Karpas-422 (cell line): ENCODE measurements around the gene GOLGA8J. TPM values are rescaled to one million over a fixed set of nuclear protein-coding genes. Genes with fewer than 3 reads are reported as not detected.
"Not testable (repeated sequence)": the region's sequence is repeated elsewhere in the genome, so short reads cannot be mapped to it uniquely, and the experiment has no call there.

Experiments used
- DNase-seq: peaks from one replicate; pipeline ENCODE4 v3.0.0-alpha.2; 2015
- H2AFZ ChIP-seq: fragments of 200-600 bp; sonication (generic); 2 replicates; pipeline ENCODE4 v1.6.1; 2014; ENCODE audit warnings: antibody characterized with exemption, low read length, mixed read lengths
- H3K27ac ChIP-seq: fragments of 200-600 bp; sonication (generic); 2 replicates; pipeline ENCODE4 v1.5.1; 2014; ENCODE audit warnings: mild to moderate bottlenecking, low read length, moderate library complexity
- H3K27me3 ChIP-seq: fragments of 200-600 bp; sonication (generic); 2 replicates; pipeline ENCODE4 v1.6.1; 2014; ENCODE audit warnings: low read length, mixed read lengths
- H3K36me3 ChIP-seq: fragments of 200-600 bp; sonication (generic); 2 replicates; pipeline ENCODE4 v1.6.1; 2014; ENCODE audit warnings: low read length, mixed read lengths; ENCODE audit not compliant: insufficient read depth
- H3K4me1 ChIP-seq: fragments of 200-600 bp; sonication (generic); 2 replicates; pipeline ENCODE4 v1.6.1; 2014; ENCODE audit warnings: mild to moderate bottlenecking, low read length, mixed read lengths
- H3K4me2 ChIP-seq: fragments of 200-600 bp; sonication (generic); 2 replicates; pipeline ENCODE4 v1.6.1; 2014; ENCODE audit warnings: low read length, low read depth, mild to moderate bottlenecking; ENCODE audit not compliant: poor library complexity, severe bottlenecking
- H3K4me3 ChIP-seq: fragments of 200-600 bp; sonication (generic); 2 replicates; pipeline ENCODE4 v1.5.1; 2014; ENCODE audit warnings: mild to moderate bottlenecking, antibody characterized with exemption, low read length, mixed read lengths
- H3K79me2 ChIP-seq: fragments of 200-600 bp; sonication (generic); 2 replicates; pipeline ENCODE4 v1.6.1; 2014; ENCODE audit warnings: mild to moderate bottlenecking, low read length, mixed read lengths
- H3K9ac ChIP-seq: fragments of 200-600 bp; sonication (generic); 2 replicates; pipeline ENCODE4 v1.6.0; 2014; ENCODE audit warnings: low read length
- H3K9me2 ChIP-seq: fragments of 200-600 bp; sonication (generic), shearing (Covaris generic); replicated peaks from 2 replicates; pipeline ENCODE4 v1.6.0; 2014; ENCODE audit warnings: mild to moderate bottlenecking, low read length, moderate library complexity; ENCODE audit not compliant: insufficient read depth
- H3K9me3 ChIP-seq: fragments of 300-700, 200-600 bp; sonication (generic); 2 replicates; pipeline ENCODE4 v1.6.1; 2014; ENCODE audit warnings: low read length, mixed read lengths
- H4K20me1 ChIP-seq: fragments of 200-600 bp; sonication (generic); 2 replicates; pipeline ENCODE4 v1.6.1; 2014; ENCODE audit warnings: mild to moderate bottlenecking, antibody characterized with exemption, low read length, low read depth; ENCODE audit not compliant: insufficient read depth
- total RNA-seq: library from RNA; depleted of rRNA; stranded (reverse); fragments of >200 nt; shearing (Covaris generic); gene quantifications from 2 replicates; pipeline ENCODE4 v1.2.3, GENCODE V29; 2014; ENCODE audit warnings: low replicate concordance; rRNA removed

The GOLGA8J gene, protein sequence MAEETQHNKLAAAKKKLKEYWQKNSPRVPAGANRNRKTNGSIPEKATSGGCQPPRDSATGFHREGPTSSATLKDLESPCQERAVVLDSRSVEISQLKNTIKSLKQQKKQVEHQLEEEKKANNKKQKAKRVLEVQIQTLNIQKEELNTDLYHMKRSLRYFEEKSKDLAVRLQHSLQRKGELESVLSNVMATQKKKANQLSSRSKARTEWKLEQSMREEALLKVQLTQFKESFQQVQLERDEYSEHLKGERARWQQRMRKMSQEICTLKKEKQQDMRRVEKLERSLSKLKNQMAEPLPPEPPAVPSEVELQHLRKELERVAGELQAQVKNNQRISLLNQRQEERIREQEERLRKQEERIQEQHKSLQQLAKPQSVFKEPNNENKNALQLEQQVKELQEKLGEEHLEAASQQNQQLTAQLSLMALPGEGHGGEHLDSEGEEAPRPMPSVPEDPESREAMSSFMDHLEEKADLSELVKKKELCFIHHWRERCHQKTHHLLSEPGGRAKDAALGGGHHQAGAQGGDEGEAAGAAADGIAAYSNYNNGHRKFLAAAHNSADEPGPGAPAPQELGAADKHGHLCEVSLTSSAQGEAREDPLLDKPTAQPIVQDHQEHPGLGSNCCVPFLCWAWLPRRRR
- not detected in 2 replicates for total RNA-seq

DNA sequence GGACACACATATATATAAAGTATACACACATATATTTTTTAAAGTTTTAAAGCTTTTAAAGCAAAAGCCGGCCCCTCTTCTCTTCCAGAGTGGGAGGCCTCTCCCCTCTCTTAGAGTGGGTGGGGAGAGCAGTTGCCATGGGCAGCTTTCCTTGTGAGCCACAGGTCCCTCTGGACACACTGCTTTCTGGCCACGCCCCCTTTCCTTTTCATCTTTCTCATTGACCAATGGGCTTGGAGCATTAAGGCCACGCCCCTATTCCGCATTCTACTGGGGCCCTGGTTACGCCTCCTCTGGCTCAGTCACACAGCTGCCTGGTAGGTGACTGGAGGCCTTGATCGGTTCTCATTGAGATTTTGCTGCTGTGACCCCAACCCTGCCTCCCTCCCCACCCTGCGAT lies at the start of gene GOLGA8J:
TSS of gene GOLGA8J (plus strand) at position 301 of the 400 bp plus-strand sequence. CDS start at position 399, 98 bp downstream.
- H3K4me1 ChIP-seq, H3K9me3 ChIP-seq, H3K4me3 ChIP-seq, H4K20me1 ChIP-seq, H3K9ac ChIP-seq, DNase-seq, H3K27me3 ChIP-seq, H3K9me2 ChIP-seq, H3K27ac ChIP-seq, H3K36me3 ChIP-seq, H3K79me2 ChIP-seq, H3K4me2 ChIP-seq, H2AFZ ChIP-seq: not testable (repeated sequence)

DNA sequence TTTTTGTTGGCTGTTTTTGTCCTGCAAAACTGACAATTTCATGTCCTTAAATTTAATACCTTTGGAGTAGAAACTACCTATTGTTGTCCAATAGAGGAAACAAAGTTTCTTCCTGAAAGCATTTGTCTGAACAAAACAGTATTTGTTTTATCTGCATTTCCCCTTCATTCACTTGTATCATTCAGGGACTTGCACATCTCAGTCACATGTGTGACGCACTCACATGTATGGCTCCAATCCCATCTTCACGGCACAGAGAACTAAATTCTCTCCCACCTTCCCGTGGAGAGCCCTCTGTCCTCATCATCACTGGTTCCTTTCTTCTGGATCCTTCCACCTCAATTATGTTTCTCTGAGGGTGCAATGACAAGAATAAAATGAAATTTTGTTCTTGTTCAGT lies 49.5 kb upstream of the GOLGA8J start:
- Histone ChIP-seq H3K27ac (no peak overlapping the region), H3K4me2 (no peak overlapping the region), H2AFZ (no peak overlapping the region), H3K79me2 (no peaks in the 10 kb centered on the region), H3K4me1 (no peaks in the 10 kb centered on the region), H3K9me2 (no peaks in the 10 kb centered on the region), H3K36me3 (no peaks in the 10 kb centered on the region), H4K20me1 (no peaks in the 10 kb centered on the region), H3K4me3 (no peak overlapping the region), H3K27me3 (no peaks in the 10 kb centered on the region), H3K9ac (no peak overlapping the region), H3K9me3 (no peaks in the 10 kb centered on the region)
- no peak for DNase-seq

DNA sequence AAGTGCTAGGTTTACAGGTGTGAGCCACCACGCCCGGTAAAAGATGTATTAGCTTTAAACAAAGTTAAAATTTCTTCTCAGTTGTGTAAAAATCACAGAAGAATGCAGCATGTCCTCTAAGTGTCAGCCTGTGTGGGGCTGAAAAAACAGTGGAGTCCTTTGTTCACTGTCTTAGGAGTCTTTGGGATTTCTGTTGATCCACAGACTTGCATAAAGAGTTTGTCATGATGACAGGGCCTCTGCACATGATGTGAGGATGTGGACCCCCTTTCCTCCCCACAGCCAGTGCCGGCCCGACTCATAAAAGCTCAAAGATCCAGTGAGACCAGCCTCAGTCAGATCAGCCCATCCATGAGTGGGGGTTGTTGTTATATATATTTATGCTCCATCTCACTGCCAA lies 49.0 kb upstream of the GOLGA8J start:
- no peak overlapping the region for H2AFZ ChIP-seq
- no peak overlapping the region for H3K4me2 ChIP-seq
- H3K27me3 ChIP-seq: no peaks in the 10 kb centered on the region
- no peaks in the 10 kb centered on the region for H3K9me3 ChIP-seq
- no peaks in the 10 kb centered on the region for H3K9me2 ChIP-seq
- no peak overlapping the region for H3K27ac ChIP-seq
- no peaks in the 10 kb centered on the region for H4K20me1 ChIP-seq
- H3K9ac ChIP-seq: no peak overlapping the region
- H3K36me3 ChIP-seq: no peaks in the 10 kb centered on the region
- no peak for DNase-seq
- no peak overlapping the region for H3K4me3 ChIP-seq
- H3K4me1 ChIP-seq: no peaks in the 10 kb centered on the region
- no peaks in the 10 kb centered on the region for H3K79me2 ChIP-seq

DNA sequence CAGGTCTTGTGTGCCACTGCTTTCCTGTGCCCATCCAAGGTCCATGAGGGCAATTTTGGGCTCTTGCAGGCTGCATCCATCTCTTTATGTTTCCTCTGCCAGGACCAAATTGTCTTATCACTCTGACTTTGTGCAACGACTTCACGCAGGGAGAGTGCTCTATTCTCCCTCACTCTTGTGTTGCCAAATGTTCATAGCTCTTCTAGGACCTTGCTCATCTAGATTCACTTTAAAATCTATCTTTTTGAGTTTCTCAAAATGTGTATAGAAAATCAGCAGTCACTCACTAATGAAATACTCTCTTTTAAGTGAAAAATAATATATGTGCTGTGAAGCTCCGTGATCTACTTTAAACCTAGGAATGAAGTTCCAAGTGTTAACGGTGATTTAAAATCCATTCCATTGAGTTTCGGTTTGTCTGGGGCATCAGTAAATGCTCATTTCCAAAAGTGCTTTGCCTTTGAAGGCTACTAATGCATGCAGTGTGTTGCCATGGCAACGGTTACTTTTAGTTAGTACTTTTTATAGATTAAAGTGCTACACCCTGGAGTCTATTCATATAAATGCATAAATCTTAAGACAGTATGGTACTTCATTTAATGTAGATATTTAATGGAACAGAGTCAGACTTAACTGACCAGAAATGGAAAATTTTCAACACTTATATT lies 46.6 kb upstream of the GOLGA8J start:
- Histone ChIP-seq H3K9ac (no peak overlapping the region), H3K4me1 (no peaks in the 10 kb centered on the region), H4K20me1 (no peaks in the 10 kb centered on the region), H3K27ac (no peak overlapping the region), H3K4me3 (no peak overlapping the region), H2AFZ (no peak overlapping the region), H3K27me3 (no peaks in the 10 kb centered on the region), H3K4me2 (no peak overlapping the region), H3K9me3 (no peaks in the 10 kb centered on the region), H3K79me2 (no peaks in the 10 kb centered on the region), H3K36me3 (no peaks in the 10 kb centered on the region), H3K9me2 (no peaks in the 10 kb centered on the region)
- no peak for DNase-seq

DNA sequence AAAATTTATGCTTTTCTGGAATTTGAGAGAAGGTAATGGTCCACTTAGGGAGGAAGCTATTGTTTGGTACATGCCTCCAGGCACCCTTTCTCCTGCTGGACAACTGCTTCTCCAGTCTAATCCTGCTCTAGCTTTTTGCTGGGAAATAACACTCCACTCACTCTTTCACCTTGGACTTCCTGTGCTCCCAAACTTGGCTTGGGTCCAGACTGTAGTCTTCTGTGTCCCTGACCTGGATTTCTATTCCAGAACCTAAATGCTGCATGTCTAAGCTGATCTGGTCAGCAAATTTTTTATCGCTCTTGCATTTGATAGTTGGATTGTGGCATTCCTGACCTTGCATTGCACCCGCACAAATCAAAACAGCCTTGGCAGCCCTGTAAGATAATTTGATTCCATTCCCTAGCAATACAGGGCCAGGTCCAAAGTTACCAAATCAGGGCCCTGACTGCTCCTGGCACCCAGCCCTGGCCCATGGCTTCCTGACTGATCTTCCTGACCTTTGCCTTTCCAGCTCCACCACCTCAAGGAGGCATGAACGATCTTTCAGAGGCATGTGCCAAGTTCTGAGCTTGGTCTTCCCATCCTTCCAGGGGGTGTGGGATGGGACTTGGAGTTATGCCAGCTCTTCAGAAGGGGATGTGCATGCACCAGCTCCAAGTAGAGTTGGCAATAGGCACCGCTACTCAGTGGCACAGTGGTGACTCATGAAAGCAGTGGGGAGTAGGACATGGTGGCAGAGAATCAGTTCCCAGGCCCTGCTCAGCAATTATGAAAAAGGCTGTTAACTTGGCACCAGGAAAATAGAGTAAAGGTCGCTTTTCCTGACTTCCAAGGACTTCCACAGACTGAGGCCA lies 43.9 kb upstream of the GOLGA8J start:
- Histone ChIP-seq H3K27me3 (no peaks in the 10 kb centered on the region), H2AFZ (no peak overlapping the region), H4K20me1 (no peaks in the 10 kb centered on the region), H3K36me3 (no peaks in the 10 kb centered on the region), H3K4me3 (no peak overlapping the region), H3K27ac (no peak overlapping the region), H3K9me3 (no peaks in the 10 kb centered on the region), H3K9me2 (no peaks in the 10 kb centered on the region), H3K9ac (no peak overlapping the region), H3K4me1 (no peaks in the 10 kb centered on the region), H3K4me2 (no peak overlapping the region), H3K79me2 (no peaks in the 10 kb centered on the region)
- DNase-seq: no peak

DNA sequence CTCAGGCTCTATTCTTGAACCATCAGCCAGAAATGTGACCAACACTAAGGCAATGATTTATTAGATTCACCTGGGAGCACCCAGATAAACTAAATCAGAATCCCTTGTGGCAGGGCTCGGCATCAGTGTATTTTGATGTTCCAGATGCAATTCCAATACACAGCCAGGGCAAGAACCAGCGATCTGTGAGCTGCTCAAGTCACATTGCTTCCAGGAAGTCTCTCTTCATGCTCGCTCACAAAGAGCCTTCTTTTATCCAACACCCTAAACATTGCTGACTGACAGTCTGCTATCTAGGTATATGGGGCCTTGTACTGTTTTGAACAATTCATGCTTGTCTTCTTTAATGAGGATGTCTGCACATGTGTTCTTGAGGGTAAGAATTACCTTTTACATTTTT lies 40.9 kb upstream of the GOLGA8J start:
- H3K36me3 ChIP-seq: no peaks in the 10 kb centered on the region
- H3K9me3 ChIP-seq: no peaks in the 10 kb centered on the region
- no peak overlapping the region for H3K4me2 ChIP-seq
- no peak overlapping the region for H2AFZ ChIP-seq
- no peak overlapping the region for H3K4me3 ChIP-seq
- H3K27me3 ChIP-seq: no peaks in the 10 kb centered on the region
- no peaks in the 10 kb centered on the region for H3K4me1 ChIP-seq
- no peaks in the 10 kb centered on the region for H3K9me2 ChIP-seq
- no peak overlapping the region for H3K9ac ChIP-seq
- H3K79me2 ChIP-seq: no peaks in the 10 kb centered on the region
- no peaks in the 10 kb centered on the region for H4K20me1 ChIP-seq
- no peak for DNase-seq
- H3K27ac ChIP-seq: no peak overlapping the region

DNA sequence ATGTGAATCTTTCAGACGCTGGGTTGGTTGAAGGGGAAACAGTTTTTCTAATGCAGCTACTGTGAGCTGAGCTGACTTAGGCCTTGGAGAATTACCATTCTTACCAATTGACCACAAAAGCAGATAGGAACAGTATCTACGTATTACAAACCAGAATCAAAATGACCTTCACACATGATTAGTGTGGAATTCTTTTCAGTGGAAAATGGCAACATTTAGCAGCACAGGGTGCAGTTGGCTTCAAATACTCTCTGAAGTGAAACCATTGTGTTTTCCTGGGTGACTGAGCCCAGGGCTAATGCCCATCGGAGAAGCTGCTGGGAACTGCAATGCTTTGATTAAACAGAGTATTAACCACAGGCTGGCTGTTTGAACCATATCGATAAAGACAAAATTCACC lies 40.2 kb upstream of the GOLGA8J start:
- H3K4me1 ChIP-seq: no peaks in the 10 kb centered on the region
- no peaks in the 10 kb centered on the region for H4K20me1 ChIP-seq
- no peaks in the 10 kb centered on the region for H3K9me3 ChIP-seq
- H3K4me2 ChIP-seq: no peak overlapping the region
- H3K27ac ChIP-seq: no peak overlapping the region
- no peak overlapping the region for H3K4me3 ChIP-seq
- H2AFZ ChIP-seq: no peak overlapping the region
- H3K36me3 ChIP-seq: no peaks in the 10 kb centered on the region
- DNase-seq: no peak
- H3K79me2 ChIP-seq: no peaks in the 10 kb centered on the region
- H3K9ac ChIP-seq: no peak overlapping the region
- H3K27me3 ChIP-seq: no peaks in the 10 kb centered on the region
- H3K9me2 ChIP-seq: no peaks in the 10 kb centered on the region
